GM18498 (cell line): ENCODE results near the gene TMBIM1.
"Not testable (repeated sequence)": the region's sequence is repeated elsewhere in the genome, so short reads cannot be mapped to it uniquely, and the experiment has no call there.

ENCODE experiments used
- ATAC-seq: cut with Tn5 transposase; IDR thresholded peaks from one replicate; pipeline ENCODE4 v1.9.1; 2021; ENCODE audit warnings: mild to moderate bottlenecking, moderate library complexity; ENCODE audit not compliant: unreplicated experiment

The TMBIM1 gene

GRCh38 chr2:218273214-218273907 is 18.9 kb downstream of the TMBIM1 start:
- not testable (repeated sequence) for ATAC-seq

- peak; percentile 26 for ATAC-seq
Observed at GRCh38 chr2:218272531-218273212, 19.6 kb downstream of the TMBIM1 start.

DNA sequence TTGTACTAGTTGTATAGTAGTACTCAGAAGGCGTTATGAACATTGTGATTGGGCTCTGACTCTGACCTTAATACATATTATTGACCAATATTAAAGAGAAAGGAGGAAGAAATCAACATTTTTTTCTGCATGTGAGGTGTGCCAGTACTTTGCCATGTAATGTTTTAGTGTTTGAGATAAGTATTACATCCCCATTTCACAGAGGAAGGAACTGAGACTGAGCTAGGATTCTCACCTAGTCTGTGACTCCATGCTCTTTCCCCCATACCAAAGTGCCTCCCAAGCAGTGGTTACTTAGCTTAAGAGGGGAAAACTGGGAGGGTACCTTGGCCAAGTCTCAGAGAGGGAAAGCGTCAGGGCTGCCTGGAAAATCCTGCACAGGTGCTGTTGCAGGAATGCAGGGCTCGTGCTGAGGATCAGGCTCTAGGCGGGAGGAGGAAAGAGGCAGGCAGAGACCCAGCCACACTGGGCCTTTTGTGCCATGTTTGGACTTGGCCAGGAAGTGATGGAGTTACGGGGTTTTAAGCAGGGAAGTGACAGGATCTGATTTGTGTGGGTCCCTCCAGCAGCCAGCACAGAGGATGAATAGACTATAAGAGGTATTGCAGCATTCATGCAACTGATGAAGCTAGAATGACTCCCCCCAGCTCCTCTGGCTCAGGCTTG is 20.3 kb downstream of the TMBIM1 start:
- no peak for ATAC-seq

GRCh38 chr2:218271487-218271797 is 20.9 kb downstream of the TMBIM1 start:
- no peak for ATAC-seq

- ATAC-seq: no peak
Observed at GRCh38 chr2:218270721-218271486, 21.4 kb downstream of the TMBIM1 start.

DNA sequence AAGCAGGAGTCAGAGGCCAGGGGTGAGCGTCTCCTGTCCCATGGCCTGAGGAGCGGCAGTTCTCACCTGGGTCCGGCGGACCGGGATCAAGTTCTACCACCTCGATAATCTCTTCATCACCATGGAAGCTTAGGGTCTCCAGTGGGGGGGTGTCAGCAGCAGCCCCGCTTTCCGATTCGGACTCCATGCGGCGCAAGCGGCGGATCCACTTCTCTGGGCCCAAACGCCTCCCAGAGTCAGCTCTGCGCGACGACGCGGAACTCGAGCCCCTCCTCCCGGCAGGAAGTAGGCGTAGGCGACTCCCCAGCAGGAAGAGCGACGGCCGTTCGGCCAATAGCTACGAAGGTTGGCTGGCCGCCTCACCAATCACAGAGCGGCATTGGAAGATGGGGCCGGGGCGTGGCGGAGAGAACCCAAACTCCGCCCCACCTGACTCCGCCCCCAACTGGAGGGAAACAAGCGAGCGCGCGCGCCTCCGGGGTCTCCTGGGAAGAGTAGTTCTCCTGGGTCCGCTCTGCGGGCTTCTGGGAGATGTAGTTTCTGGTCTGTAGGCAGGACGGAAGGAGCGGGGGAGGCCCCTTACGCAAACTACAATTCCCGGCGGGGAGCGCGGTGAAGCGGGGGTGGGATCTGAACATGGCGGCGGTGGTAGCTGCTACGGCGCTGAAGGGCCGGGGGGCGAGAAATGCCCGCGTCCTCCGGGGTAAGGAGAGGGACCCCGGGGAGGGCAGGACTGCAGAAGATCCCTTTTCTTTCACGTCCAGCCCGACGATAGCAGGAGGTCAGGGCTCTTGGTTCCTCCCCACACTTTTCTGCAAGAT is 22.2 kb downstream of the TMBIM1 start, which contains the start of the genes AAMP and PNKD:
AAMP (minus strand) TSS at position 238 of the 821 bp plus-strand sequence; CDS start at position 187, 51 bp downstream.
PNKD (plus strand) TSS at position 620 of the 821 bp plus-strand sequence; CDS start at position 637, 17 bp downstream.
- peak; percentile 92 for ATAC-seq

DNA sequence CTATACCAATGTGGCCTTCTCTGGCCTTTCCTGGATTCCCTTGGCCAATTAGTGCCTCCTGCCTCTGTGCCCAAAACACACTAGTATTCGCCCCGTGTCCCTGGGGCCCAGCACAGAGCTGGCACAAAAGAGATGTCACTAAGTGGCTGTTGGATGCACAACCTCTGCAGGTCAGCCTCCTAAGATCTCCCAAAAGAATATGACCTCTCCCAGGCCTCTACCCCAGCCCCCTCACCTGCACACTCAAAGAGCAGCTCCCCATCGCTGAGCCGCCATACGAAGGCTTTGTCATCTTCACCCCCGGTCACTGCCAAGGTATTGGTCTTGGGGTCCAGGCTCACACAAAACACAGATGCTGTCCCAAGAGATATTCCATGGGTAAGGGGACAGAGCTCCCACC is 25.0 kb downstream of the TMBIM1 start:
- ATAC-seq: no peak

DNA sequence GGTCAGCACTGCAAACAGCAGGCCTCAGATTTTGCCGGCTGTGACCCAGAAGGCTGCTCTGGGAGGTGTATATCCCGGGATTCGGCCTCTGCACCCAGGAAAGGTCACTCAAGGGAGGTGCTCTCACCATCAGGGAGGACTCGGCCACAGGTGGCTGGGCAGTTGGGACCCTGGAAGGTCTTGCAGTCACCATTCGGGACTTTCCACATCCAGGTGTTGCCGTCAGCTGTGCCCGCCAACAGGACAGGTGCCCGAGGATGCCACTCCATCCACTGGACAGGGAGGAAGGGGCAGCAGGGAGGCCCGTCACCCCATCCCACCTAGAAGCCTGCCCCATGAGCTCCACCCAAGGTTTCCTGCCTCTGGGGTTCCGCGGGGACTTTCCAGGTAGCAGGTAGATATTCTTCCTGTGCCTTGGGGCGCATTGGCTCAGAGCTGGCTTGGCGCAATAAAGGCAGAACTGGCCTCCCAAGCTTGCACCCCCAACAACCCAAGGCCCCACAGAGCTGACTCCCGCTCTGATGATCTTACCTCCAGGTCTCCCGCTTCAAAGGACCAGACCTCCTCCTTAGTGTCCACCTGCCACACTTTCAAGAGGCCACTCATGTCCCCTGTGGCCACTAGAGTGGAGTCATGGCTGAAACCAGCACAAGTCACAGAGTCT is 25.9 kb downstream of the TMBIM1 start:
- no peak for ATAC-seq

DNA sequence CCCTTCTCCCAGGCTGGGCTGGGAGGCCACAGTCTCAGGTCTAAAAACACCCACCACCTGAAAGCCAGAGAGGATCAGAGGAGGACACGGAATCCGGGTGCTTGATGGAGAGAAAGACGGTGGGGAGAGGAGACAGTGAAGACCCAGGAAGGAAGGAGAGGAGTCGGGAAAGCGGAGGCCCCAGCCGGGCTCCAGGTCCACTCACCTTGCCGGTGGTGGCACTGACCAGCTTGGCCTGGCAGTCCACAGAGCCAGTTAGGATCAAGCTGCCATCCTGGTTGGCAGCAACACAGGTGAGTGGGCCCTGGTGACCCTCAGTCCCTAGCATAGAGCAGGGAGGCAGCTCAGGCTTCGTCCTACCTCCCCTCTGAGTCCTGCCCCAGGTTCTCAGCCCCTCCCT is 26.7 kb downstream of the TMBIM1 start:
- ATAC-seq: no peak

GRCh38 chr2:218264773-218265561 is 27.3 kb downstream of the TMBIM1 start:
- ATAC-seq: no peak

DNA sequence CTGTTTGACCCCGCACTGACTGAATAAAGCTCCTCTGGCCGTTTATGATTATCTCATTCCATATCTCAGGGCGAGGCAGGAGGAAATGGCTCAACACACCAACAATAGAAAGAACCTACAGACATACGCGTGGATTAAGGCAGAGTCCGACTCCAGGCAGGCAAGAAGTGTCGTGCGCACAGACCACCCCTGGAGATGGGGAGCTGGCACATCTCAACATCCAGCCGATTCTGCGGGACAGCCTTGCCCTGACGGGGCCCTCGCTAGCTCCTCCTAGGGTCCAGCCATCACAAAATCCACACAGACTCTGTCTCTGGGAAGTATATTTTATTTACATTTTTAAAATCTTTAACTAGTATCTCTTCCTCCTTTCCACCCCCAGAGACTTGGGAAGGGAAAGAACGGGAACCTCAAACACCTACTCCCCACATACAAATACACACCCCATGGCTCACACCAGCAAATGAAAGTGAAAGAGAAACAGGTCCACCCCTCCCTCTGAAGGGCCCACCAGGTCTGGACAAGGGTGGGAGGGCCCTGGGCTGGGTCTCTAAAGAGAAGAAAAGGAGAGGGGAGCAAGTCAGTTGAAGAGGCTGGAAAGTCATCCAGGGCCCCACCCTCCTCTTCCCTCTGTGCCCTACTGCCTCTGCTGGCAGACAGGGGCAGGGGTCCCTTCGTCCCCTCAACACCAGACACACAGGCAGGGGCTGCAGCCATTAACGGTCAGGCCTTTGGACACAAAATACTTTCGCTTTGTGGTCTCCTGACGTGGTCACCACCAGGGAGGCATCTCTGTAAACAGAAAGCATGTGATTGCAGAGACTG is 28.3 kb downstream of the TMBIM1 start:
- ATAC-seq: no peak

DNA sequence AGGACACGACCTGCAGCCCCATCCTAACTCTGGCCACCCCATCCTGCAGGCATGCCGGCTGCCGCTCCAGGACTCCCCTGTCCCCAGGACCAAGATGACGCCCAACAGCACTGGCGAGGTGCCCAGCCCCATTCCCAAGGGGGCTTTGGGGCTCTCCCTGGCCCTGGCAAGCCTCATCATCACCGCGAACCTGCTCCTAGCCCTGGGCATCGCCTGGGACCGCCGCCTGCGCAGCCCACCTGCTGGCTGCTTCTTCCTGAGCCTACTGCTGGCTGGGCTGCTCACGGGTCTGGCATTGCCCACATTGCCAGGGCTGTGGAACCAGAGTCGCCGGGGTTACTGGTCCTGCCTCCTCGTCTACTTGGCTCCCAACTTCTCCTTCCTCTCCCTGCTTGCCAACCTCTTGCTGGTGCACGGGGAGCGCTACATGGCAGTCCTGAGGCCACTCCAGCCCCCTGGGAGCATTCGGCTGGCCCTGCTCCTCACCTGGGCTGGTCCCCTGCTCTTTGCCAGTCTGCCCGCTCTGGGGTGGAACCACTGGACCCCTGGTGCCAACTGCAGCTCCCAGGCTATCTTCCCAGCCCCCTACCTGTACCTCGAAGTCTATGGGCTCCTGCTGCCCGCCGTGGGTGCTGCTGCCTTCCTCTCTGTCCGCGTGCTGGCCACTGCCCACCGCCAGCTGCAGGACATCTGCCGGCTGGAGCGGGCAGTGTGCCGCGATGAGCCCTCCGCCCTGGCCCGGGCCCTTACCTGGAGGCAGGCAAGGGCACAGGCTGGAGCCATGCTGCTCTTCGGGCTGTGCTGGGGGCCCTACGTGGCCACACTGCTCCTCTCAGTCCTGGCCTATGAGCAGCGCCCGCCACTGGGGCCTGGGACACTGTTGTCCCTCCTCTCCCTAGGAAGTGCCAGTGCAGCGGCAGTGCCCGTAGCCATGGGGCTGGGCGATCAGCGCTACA is 29.4 kb downstream of the TMBIM1 start:
- no peak for ATAC-seq

DNA sequence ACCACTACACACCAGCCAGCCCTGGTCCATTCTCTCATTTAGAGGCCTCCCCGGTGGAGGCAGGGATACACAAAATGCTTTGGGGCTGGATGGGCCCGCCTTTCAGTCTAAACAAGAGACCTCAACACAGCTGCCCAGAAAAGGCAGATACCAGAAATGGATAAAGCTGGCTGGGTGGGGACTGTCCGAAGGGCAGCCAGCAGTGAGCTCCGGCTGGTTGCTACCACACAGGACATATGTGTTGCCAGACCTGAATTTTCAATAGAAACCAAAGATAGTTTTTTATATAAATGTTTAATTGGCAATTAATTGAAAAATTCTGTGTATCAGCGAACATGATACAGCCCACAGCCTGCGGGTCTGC is 30.1 kb downstream of the TMBIM1 start:
- no peak for ATAC-seq

DNA sequence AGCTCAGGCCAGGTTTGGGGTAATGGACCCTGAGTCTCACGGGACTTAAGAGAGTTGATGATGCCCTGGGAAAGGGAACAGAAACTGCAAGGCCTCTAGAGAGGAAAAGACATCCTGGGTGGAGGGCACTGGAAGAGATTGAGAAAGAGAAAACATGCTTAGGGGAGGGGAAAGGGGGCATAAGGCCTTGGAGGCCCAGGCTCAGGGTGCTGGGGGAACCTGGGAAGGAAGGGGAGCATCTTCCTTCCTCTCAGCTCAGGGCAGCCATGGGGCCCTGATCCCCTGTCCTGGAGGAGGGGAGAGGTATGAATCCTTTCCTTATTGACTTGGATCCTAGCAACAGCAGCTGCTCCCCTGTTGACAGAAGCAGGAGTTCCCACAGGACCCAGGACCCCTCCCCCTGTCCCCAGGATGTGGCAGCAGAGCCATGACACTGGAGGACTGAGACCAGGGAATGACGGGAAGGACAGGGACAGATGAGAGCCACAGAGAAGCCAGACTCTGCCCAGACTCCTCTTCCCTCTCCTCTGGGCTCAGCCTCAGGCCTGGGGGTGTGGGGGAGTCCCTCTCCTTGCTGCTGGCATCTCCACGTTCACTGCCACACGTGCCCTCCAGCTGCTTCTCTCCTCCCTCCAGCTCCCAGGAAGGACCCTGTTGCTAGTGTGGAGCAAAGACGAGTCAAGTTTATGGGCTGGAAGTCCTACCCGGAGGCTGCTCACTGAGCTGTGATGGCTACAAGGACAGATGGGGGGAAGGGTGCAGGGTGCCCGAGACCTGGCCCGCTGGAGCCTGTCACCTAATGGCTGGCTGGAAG is 30.7 kb downstream of the TMBIM1 start:
- no peak for ATAC-seq

GRCh38 chr2:218260742-218261422 is 31.4 kb downstream of the TMBIM1 start, which contains the start of gene GPBAR1:
Gene GPBAR1, plus strand, starts transcription at chr2:218261015. Its CDS starts 1,710 bp downstream, at chr2:218262725.
- ATAC-seq: no peak

DNA sequence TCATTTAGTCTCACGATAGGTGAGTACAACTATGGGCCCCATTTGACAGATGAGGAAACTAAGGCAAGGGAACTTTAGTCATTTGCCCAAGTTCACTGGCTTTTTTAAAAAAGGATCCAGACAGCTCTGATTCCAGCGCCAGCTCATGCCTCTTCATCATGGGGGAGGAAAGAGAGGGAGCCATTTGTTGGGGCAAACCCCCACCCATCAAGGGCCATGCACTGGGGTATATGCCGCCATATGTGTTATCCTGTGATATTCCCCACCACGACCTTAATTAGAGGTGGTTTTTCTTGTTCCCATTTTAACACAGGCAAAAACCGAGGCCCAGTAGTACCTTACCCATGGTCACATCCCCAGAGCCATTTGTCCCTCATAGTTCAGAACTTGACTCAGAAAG is 32.1 kb downstream of the TMBIM1 start:
- no peak for ATAC-seq
